SU-DHL-6 (cell line): Measurements from ENCODE around the gene ACCSL.

Experiments used
- H2AFZ ChIP-seq: fragments of 200-600 bp; sonication (generic); 2 replicates; pipeline ENCODE4 v1.6.1; 2014; ENCODE audit warnings: low read depth, mild to moderate bottlenecking, moderate library complexity, mixed read lengths, antibody characterized with exemption, low read length; ENCODE audit not compliant: severe bottlenecking
- H3F3A ChIP-seq: fragments of 200-600 bp; shearing (Covaris generic); 2 replicates; pipeline ENCODE4 v1.6.0; 2016; ENCODE audit warnings: antibody characterized with exemption, mild to moderate bottlenecking; ENCODE audit not compliant: insufficient read depth
- H3K27ac ChIP-seq: fragments of 200-600 bp; sonication (generic); 2 replicates; pipeline ENCODE4 v1.5.1; 2016; ENCODE audit warnings: low read depth, mild to moderate bottlenecking, low read length, moderate library complexity, mixed read lengths
- H3K27me3 ChIP-seq: fragments of 200-600 bp; sonication (generic), shearing (Covaris generic); 2 replicates; pipeline ENCODE4 v1.6.0; 2014; ENCODE audit warnings: mild to moderate bottlenecking, low read length
- H3K36me3 ChIP-seq: fragments of 200-600 bp; sonication (generic); 2 replicates; pipeline ENCODE4 v1.6.1; 2014; ENCODE audit warnings: mild to moderate bottlenecking, low read length, mixed read lengths
- H3K4me2 ChIP-seq: fragments of 300-600, 200-600 bp; shearing (Covaris generic), sonication (generic); 2 replicates; pipeline ENCODE4 v1.6.0; 2014; ENCODE audit warnings: low read length, low read depth, mild to moderate bottlenecking; ENCODE audit not compliant: poor library complexity, severe bottlenecking
- H3K4me3 ChIP-seq: fragments of 200-600 bp; sonication (generic); 2 replicates; pipeline ENCODE4 v1.5.1; 2014; ENCODE audit warnings: antibody characterized with exemption, low read length, mild to moderate bottlenecking, mixed read lengths; ENCODE audit not compliant: insufficient read depth, poor library complexity, severe bottlenecking
- H3K79me2 ChIP-seq: fragments of 200-600 bp; sonication (generic); 2 replicates; pipeline ENCODE4 v1.6.1; 2014; ENCODE audit warnings: mild to moderate bottlenecking, low read length, moderate library complexity; ENCODE audit not compliant: insufficient read depth
- H3K9ac ChIP-seq: fragments of 200-600 bp; sonication (generic); 2 replicates; pipeline ENCODE4 v1.7.0; 2014; ENCODE audit warnings: mild to moderate bottlenecking, low read length
- H3K9me2 ChIP-seq: fragments of 200-600 bp; sonication (generic); replicated peaks from 2 replicates; pipeline ENCODE4 v1.6.1; 2014; ENCODE audit warnings: low read length; ENCODE audit not compliant: insufficient read depth
- H3K9me3 ChIP-seq: fragments of 200-600 bp; sonication (generic); 2 replicates; pipeline ENCODE4 v1.6.1; 2014; ENCODE audit warnings: low read length, mixed read lengths; ENCODE audit not compliant: insufficient read depth
- H4K20me1 ChIP-seq: fragments of 200-600 bp; sonication (generic); 2 replicates; pipeline ENCODE4 v1.6.1; 2014; ENCODE audit warnings: low read depth, mild to moderate bottlenecking, antibody characterized with exemption, low read length, moderate library complexity, mixed read lengths
- EZH2phosphoT487 ChIP-seq: fragments of 200-600 bp; sonication (generic), shearing (Covaris generic); conservative IDR thresholded peaks from 2 replicates; pipeline ENCODE4 v1.6.1; 2018; ENCODE audit warnings: mild to moderate bottlenecking, antibody characterized with exemption, low read length, moderate library complexity, mixed read lengths
- TF ChIP-seq, protein P1 (sequence below): fragments of 200-600 bp; sonication (generic); IDR thresholded peaks from one replicate; pipeline ENCODE4 v1.5.1; 2017; ENCODE audit warnings: antibody characterized with exemption, mild to moderate bottlenecking, low read length, moderate library complexity; ENCODE audit not compliant: insufficient read depth, poor library complexity, severe bottlenecking

The ACCSL gene

GRCh38 chr11:44008088-44008501 is 39.7 kb upstream of the ACCSL start:
- H3K79me2 ChIP-seq, result no peaks in the 10 kb centered on the region
- H3F3A ChIP-seq, result no peaks in the 10 kb centered on the region
- no peak overlapping the region for H2AFZ ChIP-seq
- no peak for TF ChIP-seq EZH2phosphoT487
- TF ChIP-seq, protein P1, sequence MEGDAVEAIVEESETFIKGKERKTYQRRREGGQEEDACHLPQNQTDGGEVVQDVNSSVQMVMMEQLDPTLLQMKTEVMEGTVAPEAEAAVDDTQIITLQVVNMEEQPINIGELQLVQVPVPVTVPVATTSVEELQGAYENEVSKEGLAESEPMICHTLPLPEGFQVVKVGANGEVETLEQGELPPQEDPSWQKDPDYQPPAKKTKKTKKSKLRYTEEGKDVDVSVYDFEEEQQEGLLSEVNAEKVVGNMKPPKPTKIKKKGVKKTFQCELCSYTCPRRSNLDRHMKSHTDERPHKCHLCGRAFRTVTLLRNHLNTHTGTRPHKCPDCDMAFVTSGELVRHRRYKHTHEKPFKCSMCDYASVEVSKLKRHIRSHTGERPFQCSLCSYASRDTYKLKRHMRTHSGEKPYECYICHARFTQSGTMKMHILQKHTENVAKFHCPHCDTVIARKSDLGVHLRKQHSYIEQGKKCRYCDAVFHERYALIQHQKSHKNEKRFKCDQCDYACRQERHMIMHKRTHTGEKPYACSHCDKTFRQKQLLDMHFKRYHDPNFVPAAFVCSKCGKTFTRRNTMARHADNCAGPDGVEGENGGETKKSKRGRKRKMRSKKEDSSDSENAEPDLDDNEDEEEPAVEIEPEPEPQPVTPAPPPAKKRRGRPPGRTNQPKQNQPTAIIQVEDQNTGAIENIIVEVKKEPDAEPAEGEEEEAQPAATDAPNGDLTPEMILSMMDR, result no peak
- no peak overlapping the region for H3K4me3 ChIP-seq
- no peak overlapping the region for H3K4me2 ChIP-seq
- H3K9me3 ChIP-seq, result no peaks in the 10 kb centered on the region
- H3K9ac ChIP-seq, result no peak overlapping the region
- no peaks in the 10 kb centered on the region for H4K20me1 ChIP-seq
- H3K27me3 ChIP-seq, result no peaks in the 10 kb centered on the region
- no peak overlapping the region for H3K27ac ChIP-seq
- no peaks in the 10 kb centered on the region for H3K36me3 ChIP-seq
- no peaks in the 10 kb centered on the region for H3K9me2 ChIP-seq

DNA sequence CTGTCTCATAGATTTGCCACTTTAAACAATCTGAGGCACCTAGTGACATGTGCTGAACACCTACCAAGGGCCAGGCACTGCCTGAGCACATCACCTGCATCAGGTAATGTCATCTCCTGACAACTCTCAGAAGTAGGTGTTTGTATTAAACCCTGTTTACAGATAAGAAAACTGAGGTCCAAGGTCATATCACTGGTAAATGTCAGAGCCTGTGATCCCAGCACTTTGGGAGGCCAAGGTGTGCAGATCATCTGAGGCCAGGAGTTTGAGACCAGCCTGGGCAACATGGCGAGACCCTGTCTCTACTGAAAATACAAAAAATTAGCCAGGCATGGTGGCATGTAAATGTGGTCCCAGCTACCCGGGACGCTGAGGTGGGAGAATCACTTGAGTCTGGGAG is 39.1 kb upstream of the ACCSL start:
- Histone ChIP-seq H3K9me3 (no peaks in the 10 kb centered on the region), H3K9ac (no peak overlapping the region), H3K36me3 (no peaks in the 10 kb centered on the region), H2AFZ (no peak overlapping the region), H4K20me1 (no peaks in the 10 kb centered on the region), H3K4me2 (no peak overlapping the region), H3K27me3 (no peaks in the 10 kb centered on the region), H3K9me2 (no peaks in the 10 kb centered on the region), H3K4me3 (no peak overlapping the region), H3K27ac (no peak overlapping the region), H3K79me2 (no peaks in the 10 kb centered on the region), H3F3A (no peaks in the 10 kb centered on the region)
- TF ChIP-seq, protein P1, result no peak

DNA sequence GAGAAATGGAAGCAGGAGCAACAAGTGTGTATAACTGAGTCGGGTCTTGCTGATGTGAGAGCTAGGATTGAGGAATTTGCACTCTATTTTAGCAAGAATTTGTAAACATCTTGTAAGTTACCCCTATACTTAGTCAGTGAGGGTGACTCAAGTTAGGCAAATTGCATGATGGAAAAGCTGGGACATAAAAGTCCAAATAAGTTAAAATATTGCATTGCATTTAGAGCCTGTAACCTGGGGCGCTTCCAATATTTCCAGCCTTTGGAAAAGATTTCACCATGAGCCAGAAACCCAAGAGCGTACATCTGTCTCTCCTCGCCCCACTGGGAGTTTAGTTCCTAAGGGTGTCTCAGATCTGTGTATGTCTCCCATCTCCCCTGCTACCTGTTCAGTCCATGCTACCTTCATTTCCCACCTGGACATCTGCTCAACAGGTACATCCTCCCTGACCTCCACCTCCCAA is 37.0 kb upstream of the ACCSL start:
- H3K79me2 ChIP-seq, result no peaks in the 10 kb centered on the region
- H4K20me1 ChIP-seq, result no peaks in the 10 kb centered on the region
- H2AFZ ChIP-seq, result no peak overlapping the region
- no peaks in the 10 kb centered on the region for H3F3A ChIP-seq
- no peak overlapping the region for H3K27ac ChIP-seq
- H3K4me3 ChIP-seq, result no peak overlapping the region
- H3K4me2 ChIP-seq, result no peak overlapping the region
- no peak overlapping the region for H3K9ac ChIP-seq
- no peaks in the 10 kb centered on the region for H3K9me3 ChIP-seq
- no peaks in the 10 kb centered on the region for H3K36me3 ChIP-seq
- TF ChIP-seq, protein P1, result no peak
- no peak for TF ChIP-seq EZH2phosphoT487
- no peaks in the 10 kb centered on the region for H3K27me3 ChIP-seq
- H3K9me2 ChIP-seq, result no peaks in the 10 kb centered on the region
